Loucy (cell line): ENCODE results near the gene PDZRN3.

Experiments
- H2AFZ ChIP-seq: fragments of 200-600 bp; sonication (generic); 2 replicates; pipeline ENCODE4 v1.6.0; 2016; ENCODE audit warnings: antibody characterized with exemption, mild to moderate bottlenecking, low read length, moderate library complexity
- H3F3A ChIP-seq: fragments of 200-600 bp; 2 replicates; pipeline ENCODE4 v1.6.0; 2016; ENCODE audit warnings: antibody characterized with exemption, low read depth, mild to moderate bottlenecking
- H3K27me3 ChIP-seq: fragments of 200-600 bp; sonication (generic); 2 replicates; pipeline ENCODE4 v1.6.1; 2014; ENCODE audit warnings: low read length, mild to moderate bottlenecking; ENCODE audit not compliant: insufficient read depth, poor library complexity, severe bottlenecking
- H3K36me3 ChIP-seq: fragments of 200-600 bp; sonication (generic); 2 replicates; pipeline ENCODE4 v1.6.1; 2016; ENCODE audit warnings: low read length; ENCODE audit not compliant: insufficient read depth
- H3K4me1 ChIP-seq: fragments of 200-600 bp; sonication (generic); 2 replicates; pipeline ENCODE4 v1.5.1; 2014; ENCODE audit warnings: low read length, mild to moderate bottlenecking; ENCODE audit not compliant: insufficient read depth, poor library complexity, severe bottlenecking
- H3K4me2 ChIP-seq: fragments of 200-600 bp; sonication (generic); 2 replicates; pipeline ENCODE4 v1.6.0; 2014; ENCODE audit warnings: antibody characterized with exemption, low read length, low read depth, mild to moderate bottlenecking; ENCODE audit not compliant: poor library complexity, severe bottlenecking
- H3K4me3 ChIP-seq: fragments of 200-600 bp; sonication (generic); 2 replicates; pipeline ENCODE4 v1.5.1; 2014; ENCODE audit warnings: low read length, mild to moderate bottlenecking, mixed read lengths; ENCODE audit not compliant: poor library complexity, severe bottlenecking
- H3K79me2 ChIP-seq: fragments of 200-600 bp; sonication (generic); 2 replicates; pipeline ENCODE4 v1.6.1; 2014; ENCODE audit warnings: low read length; ENCODE audit not compliant: insufficient read depth
- H3K9ac ChIP-seq: fragments of 200-600 bp; sonication (generic); 2 replicates; pipeline ENCODE4 v1.6.0; 2014; ENCODE audit warnings: mild to moderate bottlenecking, low read depth, low read length, moderate library complexity; ENCODE audit not compliant: poor library complexity, severe bottlenecking
- H3K9me2 ChIP-seq: fragments of 200-600 bp; sonication (generic); replicated peaks from 2 replicates; pipeline ENCODE4 v1.6.1; 2016; ENCODE audit warnings: low read depth, low read length, mixed read lengths
- H3K9me3 ChIP-seq: fragments of 200-600 bp; sonication (generic); 2 replicates; pipeline ENCODE4 v1.6.1; 2014; ENCODE audit warnings: mild to moderate bottlenecking, antibody characterized with exemption, low read length, low read depth; ENCODE audit not compliant: insufficient read depth
- H4K20me1 ChIP-seq: fragments of 200-600 bp; sonication (generic); 2 replicates; pipeline ENCODE4 v1.6.0; 2014; ENCODE audit warnings: antibody characterized with exemption, low read length, mild to moderate bottlenecking; ENCODE audit not compliant: insufficient read depth, poor library complexity, severe bottlenecking
- EZH2phosphoT487 ChIP-seq: fragments of 200-600 bp; IDR thresholded peaks from 2 replicates; pipeline ENCODE4 v1.6.1; 2018; ENCODE audit warnings: antibody characterized with exemption, mild to moderate bottlenecking, moderate library complexity, borderline replicate concordance
- TF ChIP-seq, protein P1 (sequence below): fragments of 200-600 bp; sonication (generic); conservative IDR thresholded peaks from 2 replicates; pipeline ENCODE4 v1.5.1; 2014; ENCODE audit warnings: mild to moderate bottlenecking, antibody characterized with exemption, low read length

The PDZRN3 gene

DNA sequence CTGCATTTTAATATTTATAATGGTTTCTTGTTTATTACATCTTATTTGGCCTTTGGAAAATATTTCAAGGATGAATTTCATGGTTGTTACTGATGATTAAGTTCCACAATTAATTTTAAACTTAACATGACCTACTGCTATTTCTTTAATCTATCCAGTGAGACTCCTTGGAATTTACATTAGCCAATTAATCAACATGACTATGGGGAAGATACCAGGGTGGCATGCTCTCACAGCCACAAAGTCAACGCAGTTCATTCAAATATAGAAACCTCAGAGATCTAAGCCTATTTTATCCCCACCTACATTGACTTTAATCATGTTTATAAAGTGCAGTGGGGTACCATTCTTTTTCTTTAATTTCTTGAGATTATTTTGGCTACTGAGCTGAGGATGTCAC is 43.6 kb upstream of the PDZRN3 start:
- H3K36me3 ChIP-seq = no peaks in the 10 kb centered on the region
- H3K4me3 ChIP-seq = no peak overlapping the region
- no peaks in the 10 kb centered on the region for H3K79me2 ChIP-seq
- H4K20me1 ChIP-seq = no peaks in the 10 kb centered on the region
- H3K27me3 ChIP-seq = no peaks in the 10 kb centered on the region
- H3K9me3 ChIP-seq = no peaks in the 10 kb centered on the region
- H3F3A ChIP-seq = no peaks in the 10 kb centered on the region
- H3K4me2 ChIP-seq = no peak overlapping the region
- no peak overlapping the region for H2AFZ ChIP-seq
- no peaks in the 10 kb centered on the region for H3K4me1 ChIP-seq
- H3K9me2 ChIP-seq = no peaks in the 10 kb centered on the region
- H3K9ac ChIP-seq = no peak overlapping the region
- TF ChIP-seq EZH2phosphoT487 = no peak
- TF ChIP-seq, protein P1, sequence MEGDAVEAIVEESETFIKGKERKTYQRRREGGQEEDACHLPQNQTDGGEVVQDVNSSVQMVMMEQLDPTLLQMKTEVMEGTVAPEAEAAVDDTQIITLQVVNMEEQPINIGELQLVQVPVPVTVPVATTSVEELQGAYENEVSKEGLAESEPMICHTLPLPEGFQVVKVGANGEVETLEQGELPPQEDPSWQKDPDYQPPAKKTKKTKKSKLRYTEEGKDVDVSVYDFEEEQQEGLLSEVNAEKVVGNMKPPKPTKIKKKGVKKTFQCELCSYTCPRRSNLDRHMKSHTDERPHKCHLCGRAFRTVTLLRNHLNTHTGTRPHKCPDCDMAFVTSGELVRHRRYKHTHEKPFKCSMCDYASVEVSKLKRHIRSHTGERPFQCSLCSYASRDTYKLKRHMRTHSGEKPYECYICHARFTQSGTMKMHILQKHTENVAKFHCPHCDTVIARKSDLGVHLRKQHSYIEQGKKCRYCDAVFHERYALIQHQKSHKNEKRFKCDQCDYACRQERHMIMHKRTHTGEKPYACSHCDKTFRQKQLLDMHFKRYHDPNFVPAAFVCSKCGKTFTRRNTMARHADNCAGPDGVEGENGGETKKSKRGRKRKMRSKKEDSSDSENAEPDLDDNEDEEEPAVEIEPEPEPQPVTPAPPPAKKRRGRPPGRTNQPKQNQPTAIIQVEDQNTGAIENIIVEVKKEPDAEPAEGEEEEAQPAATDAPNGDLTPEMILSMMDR = no peak

GRCh38 chr3:73667889-73668288 is 43.1 kb upstream of the PDZRN3 start:
- Histone ChIP-seq H2AFZ (no peak overlapping the region), H3K4me3 (no peak overlapping the region), H3K79me2 (no peaks in the 10 kb centered on the region), H3K9me2 (no peaks in the 10 kb centered on the region), H3F3A (no peaks in the 10 kb centered on the region), H3K27me3 (no peaks in the 10 kb centered on the region), H3K4me1 (no peaks in the 10 kb centered on the region), H3K9ac (no peak overlapping the region), H3K36me3 (no peaks in the 10 kb centered on the region), H4K20me1 (no peaks in the 10 kb centered on the region), H3K4me2 (no peak overlapping the region), H3K9me3 (no peaks in the 10 kb centered on the region)
- no peak for TF ChIP-seq EZH2phosphoT487
- TF ChIP-seq, protein P1 = no peak

DNA sequence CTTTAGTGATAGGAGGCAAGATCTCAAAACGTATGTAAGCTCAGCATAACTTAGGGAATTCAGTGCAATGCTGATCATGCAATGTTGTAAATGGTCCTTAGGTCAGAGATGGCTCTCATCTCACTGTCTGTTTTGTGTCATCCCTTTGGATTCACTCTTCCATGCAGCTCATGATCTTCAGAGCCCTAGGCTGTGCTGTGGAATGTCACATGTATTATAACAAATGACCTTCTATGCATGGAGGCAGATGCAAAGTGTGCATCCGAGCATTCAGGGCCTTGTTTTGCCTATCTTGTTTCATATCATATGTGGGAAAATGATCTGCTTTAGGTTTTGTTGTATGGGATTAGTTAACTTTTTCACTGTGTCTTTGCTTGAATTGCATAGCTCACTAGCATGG is 40.5 kb upstream of the PDZRN3 start:
- Histone ChIP-seq H3K27me3 (no peaks in the 10 kb centered on the region), H3K4me1 (no peaks in the 10 kb centered on the region), H3K4me3 (no peak overlapping the region), H3F3A (no peaks in the 10 kb centered on the region), H3K9me2 (no peaks in the 10 kb centered on the region), H2AFZ (no peak overlapping the region), H4K20me1 (no peaks in the 10 kb centered on the region), H3K9ac (no peak overlapping the region), H3K36me3 (no peaks in the 10 kb centered on the region), H3K4me2 (no peak overlapping the region), H3K9me3 (no peaks in the 10 kb centered on the region), H3K79me2 (no peaks in the 10 kb centered on the region)
- TF ChIP-seq, protein P1 = no peak
- no peak for TF ChIP-seq EZH2phosphoT487
